GM19395 (cell line): ENCODE measurements around the gene ADK.
A peak's percentile ranks its signal among the peaks of the same experiment; 100 is the strongest.

Source experiments
- ATAC-seq: cut with Tn5 transposase; IDR thresholded peaks from one replicate; pipeline ENCODE4 v1.9.1; 2021; ENCODE audit warnings: mild to moderate bottlenecking, moderate library complexity; ENCODE audit not compliant: unreplicated experiment

The ADK gene

GRCh38 chr10:74586088-74586585 is 435.1 kb downstream of the ADK start:
- ATAC-seq = peak; percentile 31

GRCh38 chr10:74587109-74587854 is 436.3 kb downstream of the ADK start:
- ATAC-seq = no peak

- ATAC-seq = no peak
These were observed 438.2 kb downstream of the ADK start for GRCh38 chr10:74589226-74589673.

GRCh38 chr10:74589851-74590250 is 438.8 kb downstream of the ADK start:
- no peak for ATAC-seq

- ATAC-seq = no peak
These were observed 442.4 kb downstream of the ADK start for GRCh38 chr10:74593470-74593869.

- no peak for ATAC-seq
These were observed 445.7 kb downstream of the ADK start for GRCh38 chr10:74596713-74597112.

GRCh38 chr10:74598891-74599566 is 448.0 kb downstream of the ADK start:
- ATAC-seq = peak; percentile 86

- ATAC-seq = no peak
These were observed 448.7 kb downstream of the ADK start for GRCh38 chr10:74599672-74600071.

GRCh38 chr10:74600170-74600569 is 449.1 kb downstream of the ADK start:
- ATAC-seq = no peak

- ATAC-seq = no peak
These were observed 451.6 kb downstream of the ADK start for GRCh38 chr10:74602576-74602975.

GRCh38 chr10:74610299-74610698 is 459.3 kb downstream of the ADK start:
- ATAC-seq = no peak

GRCh38 chr10:74612195-74612594 is 461.2 kb downstream of the ADK start:
- no peak for ATAC-seq

- no peak for ATAC-seq
These were observed 469.6 kb downstream of the ADK start for GRCh38 chr10:74620626-74621025.

GRCh38 chr10:74623786-74624185 is 472.8 kb downstream of the ADK start:
- no peak for ATAC-seq

- ATAC-seq = no peak
These were observed 473.5 kb downstream of the ADK start for GRCh38 chr10:74624501-74624900.

- ATAC-seq = no peak
These were observed 477.1 kb downstream of the ADK start for GRCh38 chr10:74628136-74628535.

GRCh38 chr10:74634995-74635536 is 484.0 kb downstream of the ADK start:
- ATAC-seq = no peak

- no peak for ATAC-seq
These were observed 484.6 kb downstream of the ADK start for GRCh38 chr10:74635655-74636054.

- ATAC-seq = no peak
These were observed 486.7 kb downstream of the ADK start for GRCh38 chr10:74637685-74638084.

- ATAC-seq = no peak
These were observed 489.3 kb downstream of the ADK start for GRCh38 chr10:74640134-74640921.

GRCh38 chr10:74641659-74642058 is 490.6 kb downstream of the ADK start:
- ATAC-seq = no peak
